C4-2B (cell line): Measurements from ENCODE around the gene HERC5.

Experiments
- CTCF ChIP-seq: fragments of 450-650 bp; conservative IDR thresholded peaks from 2 replicates; pipeline ENCODE4 v1.5.1; 2017; ENCODE audit warnings: mild to moderate bottlenecking
- ZFX ChIP-seq: fragments of 450-650 bp; IDR thresholded peaks from 2 replicates; pipeline ENCODE4 v1.6.1; 2017

DNA sequence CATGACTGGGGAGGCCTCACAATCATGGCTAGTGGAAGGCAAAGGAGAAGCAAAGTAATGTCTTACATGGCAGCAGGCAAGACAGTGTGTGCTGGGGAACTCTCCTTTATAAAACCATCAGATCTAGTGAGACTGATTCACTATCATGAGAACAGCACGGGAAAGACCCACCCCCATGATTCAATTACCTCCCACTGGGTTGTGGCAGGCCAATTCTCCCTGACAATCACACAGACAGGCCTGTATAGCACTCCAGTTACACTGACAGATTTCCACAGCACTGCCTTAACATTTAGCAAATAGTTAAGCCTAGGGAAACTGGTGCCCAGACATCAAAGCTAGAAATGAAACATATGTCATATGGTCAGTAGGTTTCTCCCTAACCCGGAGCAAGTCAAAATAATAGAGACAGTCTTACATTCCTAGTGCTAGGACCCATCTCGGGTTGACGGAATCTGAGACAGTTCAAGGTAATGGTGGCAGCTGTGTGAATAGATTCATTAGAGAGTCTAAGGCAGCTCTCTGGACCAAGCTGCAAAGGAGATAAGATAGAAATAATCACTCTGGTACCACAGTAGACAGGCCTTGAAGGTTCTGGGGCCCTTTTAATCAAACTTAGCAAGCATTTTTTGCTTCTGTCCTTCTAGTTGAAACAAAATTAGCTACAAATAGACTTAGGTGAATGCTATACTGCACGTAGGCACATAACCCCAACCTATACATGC lies 9.4 kb upstream of the HERC5 start:
- TF ChIP-seq CTCF (no peak), ZFX (no peak)
